HG03025 (cell line): ENCODE results near the gene ANK2.

Experiments
- ATAC-seq: cut with Tn5 transposase; IDR thresholded peaks from one replicate; pipeline ENCODE4 v1.9.1; 2021; ENCODE audit warnings: mild to moderate bottlenecking, moderate library complexity; ENCODE audit not compliant: unreplicated experiment, low FRiP score

Gene ANK2

DNA sequence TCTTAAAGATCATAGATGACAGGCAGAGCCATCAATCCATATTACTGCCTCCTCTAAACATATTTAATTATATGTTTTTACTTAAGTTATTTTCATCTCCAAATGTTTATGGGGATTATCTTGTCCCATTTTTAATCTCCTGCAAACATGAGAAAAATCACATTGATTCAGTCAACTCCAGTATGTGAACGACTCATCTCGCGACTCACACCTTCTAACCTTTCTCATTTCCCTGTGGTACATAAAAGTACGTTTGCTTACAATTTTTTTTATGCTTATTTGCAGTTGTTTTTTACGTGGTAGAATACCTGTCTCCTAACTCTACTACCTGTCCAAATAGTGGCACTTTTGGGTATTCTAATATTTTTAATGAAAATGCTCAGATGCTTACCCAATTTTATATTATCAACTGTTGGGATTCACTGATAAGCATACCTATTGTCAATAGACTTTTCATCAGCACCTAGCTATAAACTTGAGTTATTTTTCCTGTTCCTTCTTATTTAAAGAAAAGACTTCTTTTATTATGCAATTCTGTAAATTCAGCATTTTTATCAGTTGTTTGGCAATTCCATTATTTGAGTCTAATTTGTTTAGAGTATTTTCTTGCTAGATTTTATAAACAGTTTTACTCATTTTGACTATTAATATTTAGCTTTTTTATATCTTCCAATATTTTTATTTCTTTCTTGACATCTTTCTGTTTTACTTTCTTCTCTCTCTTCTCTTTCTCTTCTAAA, 276.6 kb downstream of the ANK2 start:
- ATAC-seq, result no peak

DNA sequence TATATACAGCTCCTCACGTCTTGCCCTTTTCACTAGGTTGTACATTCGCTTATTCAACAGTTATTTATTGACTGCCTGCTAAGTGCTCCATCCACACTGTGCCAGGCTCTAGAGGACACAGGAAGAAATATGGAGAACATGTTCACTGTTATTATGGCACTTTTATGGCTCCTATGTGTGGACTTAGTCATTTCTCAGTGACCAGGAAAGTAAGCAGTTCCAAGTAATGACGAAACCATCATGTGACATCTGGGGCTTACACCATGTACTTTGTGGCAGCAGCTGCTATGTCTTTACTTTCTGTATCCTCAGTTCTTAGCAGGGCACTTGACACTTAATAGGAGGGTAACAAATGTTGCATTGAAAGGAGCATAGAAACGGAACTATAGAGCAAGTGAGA, 278.0 kb downstream of the ANK2 start:
- no peak for ATAC-seq

DNA sequence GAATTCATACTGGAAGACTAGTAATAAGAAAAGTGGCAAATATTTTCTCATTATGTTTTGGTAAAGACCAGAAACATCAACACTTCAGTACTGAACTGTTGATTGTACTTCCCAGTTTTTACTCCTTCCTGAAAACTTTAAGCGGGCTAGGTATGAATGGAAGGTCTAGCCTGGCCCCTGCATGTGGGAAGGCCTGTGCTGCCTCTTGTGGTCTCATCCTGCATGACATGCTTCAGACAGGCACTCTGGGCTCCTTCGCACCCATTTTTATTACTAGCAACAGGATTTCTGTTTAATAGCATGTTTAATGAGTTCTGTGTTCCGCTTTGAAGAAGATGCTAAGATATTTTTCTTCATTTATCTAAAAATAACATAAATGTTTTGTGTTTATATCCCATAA, 279.1 kb downstream of the ANK2 start:
- no peak for ATAC-seq

DNA sequence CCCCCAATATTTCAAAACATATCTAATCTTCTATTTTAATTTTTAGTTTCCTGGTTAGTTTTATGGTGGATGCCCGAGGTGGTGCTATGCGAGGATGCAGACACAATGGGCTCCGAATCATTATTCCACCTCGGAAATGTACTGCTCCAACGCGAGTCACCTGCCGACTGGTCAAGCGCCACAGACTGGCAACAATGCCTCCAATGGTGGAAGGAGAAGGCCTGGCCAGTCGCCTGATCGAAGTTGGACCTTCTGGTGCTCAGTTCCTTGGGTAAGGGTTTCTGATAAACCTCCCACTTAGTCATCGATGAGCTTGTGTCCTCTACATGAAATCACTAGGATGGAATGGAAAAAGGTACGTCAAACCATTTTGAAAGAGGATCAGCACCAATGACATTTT, 280.7 kb downstream of the ANK2 start:
- no peak for ATAC-seq

DNA sequence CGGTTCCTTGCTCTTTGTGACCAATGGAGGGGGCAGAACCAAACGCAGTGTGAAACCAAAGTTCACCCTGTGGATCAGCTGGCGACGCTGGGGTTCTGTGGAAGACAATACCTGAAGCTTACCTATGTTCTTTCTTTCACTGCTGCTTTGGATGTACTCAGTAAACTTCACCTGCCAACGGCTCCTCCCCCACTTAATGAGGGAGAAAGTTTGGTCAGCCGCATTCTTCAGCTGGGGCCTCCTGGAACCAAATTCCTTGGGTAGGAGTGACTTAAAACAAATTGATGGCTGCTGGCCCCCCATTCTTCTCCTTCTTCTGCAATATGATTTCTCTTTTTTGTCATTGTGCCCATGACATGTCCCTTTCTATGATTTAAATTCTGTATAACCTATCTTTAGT, 282.4 kb downstream of the ANK2 start:
- no peak for ATAC-seq

DNA sequence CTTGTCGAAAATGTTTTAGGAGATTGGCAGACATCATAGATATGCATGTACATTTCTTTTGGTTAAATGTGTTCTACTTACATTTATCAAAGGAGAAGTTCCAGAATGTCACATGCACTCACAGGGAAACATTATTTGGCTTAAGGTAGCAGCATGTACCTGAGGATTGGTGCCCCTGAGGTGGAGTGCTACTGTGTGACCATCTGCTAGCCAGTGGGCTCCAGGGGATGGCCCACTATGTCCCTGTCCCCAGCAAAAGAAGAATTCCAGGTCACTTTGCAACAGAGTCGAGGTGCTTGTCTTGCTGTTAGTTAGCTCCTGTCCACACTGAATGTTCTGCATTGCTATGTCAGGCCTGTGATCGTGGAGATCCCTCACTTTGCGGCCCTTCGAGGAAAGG, 283.2 kb downstream of the ANK2 start:
- no peak for ATAC-seq

DNA sequence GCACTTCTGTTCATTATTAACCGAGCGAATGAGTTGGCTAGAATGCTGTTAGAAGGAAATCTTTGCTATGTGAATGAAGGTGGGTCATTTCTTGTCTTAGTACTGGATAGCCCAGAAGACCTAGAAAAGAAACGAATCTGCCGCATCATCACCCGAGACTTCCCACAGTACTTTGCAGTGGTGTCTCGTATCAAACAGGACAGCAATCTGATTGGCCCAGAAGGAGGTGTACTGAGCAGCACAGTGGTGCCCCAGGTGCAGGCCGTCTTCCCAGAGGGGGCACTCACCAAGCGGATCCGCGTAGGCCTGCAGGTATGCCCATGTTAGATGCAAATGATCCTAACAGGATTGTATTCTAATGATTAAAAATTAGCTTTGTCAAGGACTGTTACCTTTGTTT, 286.3 kb downstream of the ANK2 start:
- no peak for ATAC-seq

DNA sequence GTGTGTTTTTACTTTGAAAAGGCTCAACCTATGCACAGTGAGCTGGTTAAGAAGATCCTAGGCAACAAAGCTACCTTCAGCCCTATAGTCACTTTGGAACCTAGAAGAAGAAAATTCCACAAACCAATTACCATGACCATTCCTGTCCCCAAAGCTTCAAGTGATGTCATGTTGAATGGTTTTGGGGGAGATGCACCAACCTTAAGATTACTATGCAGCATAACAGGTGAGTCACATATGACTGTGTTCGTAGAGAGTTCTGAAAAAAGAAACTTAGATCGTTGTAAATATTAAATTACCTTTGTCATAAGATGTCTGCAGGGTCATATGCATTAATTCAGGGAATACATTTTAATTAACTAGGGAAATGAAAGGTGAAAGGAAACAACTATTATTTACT, 287.1 kb downstream of the ANK2 start:
- no peak for ATAC-seq

DNA sequence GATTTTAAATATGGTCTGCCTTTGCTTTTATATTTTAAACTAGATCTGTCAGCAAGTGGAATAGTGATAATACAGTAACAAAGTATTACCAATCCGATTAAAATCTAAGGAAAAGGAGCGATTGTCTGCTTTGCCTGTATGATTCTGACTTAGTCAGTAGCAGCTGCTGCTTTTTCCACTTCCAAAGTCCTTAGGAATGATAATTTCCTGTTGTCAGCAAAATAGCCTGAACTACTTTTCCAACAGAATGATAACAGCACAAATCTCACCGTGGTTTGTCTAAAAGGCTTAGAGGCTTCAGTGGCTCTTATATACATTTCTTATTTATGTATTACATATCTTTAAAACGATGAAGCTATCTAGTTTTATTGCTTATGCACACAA, 290.0 kb downstream of the ANK2 start:
- no peak for ATAC-seq

DNA sequence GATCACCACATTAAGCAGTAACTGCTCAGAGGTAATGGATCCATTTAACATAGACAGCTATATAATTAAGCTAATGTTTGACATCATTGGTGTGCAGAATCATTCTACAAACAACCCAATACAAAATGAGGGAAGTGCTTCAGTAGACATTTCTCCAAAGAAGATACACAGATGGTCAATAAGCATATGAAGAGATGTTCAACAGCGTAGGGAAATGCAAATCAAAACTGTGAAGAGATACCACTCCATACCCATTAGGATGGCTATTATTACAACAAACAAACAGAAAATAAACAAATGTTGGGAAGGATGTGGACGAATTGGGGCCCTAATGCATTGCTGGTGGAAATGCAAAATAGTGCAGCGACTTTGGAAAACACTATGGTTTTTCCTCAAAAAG, 294.6 kb downstream of the ANK2 start:
- no peak for ATAC-seq

DNA sequence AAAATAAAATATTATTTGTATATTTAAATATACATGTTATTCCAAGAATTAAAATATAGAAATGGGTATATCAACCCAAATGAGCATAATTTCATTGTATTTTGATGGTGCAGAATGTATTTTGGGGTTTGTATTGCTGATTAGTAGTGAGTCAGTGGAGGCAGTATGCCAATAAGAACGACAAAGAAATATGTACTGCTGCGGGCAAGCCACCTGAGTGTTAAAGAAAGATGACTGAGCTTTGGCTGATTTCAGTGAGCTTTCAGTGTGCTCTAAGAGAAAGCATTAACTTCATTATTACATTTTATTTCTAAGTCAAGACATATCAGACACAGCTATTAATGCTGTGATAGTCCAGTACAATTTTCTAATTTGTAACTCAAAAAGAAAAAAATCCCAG, 297.8 kb downstream of the ANK2 start:
- no peak for ATAC-seq

DNA sequence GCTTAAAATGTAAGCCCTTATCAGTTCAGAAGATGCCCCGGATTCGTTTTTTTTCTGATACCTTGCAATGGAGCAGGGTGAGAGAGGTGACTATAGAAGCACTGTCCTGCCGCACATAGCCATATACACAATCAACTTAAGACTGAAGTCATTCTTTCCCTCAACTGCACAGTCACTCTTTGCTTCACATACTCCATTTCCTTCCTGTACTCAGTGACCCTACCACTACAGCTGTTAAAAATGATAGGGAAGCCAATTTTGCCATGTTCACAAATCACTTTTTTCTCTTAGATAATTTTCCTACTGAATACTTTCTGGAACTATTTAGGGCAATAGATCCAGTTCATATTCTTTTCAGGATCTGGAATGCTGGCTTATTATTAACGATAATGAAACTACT, 300.0 kb downstream of the ANK2 start:
- ATAC-seq, result no peak

DNA sequence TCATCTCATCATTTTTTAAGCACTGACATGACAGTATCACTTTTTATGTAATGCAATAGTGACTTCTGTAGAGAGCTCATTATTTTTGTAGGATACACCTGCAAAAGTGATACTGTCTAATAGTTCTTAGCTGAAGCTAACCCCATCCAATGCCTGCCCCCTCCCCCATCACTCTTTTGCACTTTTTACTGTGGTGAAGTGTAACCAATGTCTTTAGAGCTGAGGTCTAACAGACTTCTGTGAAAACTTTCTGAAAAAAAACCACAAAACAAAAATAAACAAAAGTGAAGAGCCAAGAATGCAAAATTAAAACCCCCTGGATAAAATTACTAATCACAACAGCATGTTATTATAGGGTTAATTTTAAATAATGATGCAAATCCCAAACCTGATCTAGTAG, 301.1 kb downstream of the ANK2 start:
- ATAC-seq, result no peak

DNA sequence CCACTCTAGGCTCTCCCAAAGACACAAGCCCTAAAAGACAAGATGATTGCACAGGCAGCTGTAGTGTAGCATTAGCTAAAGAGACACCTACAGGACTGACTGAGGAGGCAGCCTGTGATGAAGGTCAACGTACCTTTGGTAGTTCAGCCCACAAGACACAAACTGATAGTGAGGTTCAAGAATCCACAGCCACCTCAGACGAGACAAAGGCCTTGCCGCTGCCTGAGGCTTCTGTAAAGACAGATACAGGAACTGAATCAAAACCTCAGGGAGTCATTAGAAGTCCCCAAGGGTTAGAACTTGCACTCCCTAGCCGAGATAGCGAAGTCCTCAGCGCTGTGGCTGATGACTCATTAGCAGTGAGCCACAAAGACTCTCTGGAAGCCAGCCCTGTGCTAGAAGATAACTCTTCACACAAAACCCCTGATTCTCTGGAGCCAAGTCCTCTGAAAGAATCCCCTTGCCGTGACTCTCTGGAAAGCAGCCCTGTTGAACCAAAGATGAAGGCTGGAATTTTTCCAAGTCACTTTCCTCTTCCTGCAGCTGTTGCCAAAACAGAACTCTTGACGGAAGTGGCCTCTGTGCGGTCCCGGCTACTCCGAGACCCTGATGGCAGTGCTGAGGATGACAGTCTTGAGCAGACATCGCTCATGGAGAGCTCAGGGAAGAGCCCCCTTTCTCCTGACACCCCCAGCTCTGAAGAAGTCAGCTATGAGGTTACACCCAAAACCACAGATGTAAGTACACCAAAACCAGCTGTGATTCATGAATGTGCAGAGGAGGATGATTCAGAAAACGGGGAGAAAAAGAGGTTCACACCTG, 306.3 kb downstream of the ANK2 start:
- ATAC-seq, result peak; percentile 97

DNA sequence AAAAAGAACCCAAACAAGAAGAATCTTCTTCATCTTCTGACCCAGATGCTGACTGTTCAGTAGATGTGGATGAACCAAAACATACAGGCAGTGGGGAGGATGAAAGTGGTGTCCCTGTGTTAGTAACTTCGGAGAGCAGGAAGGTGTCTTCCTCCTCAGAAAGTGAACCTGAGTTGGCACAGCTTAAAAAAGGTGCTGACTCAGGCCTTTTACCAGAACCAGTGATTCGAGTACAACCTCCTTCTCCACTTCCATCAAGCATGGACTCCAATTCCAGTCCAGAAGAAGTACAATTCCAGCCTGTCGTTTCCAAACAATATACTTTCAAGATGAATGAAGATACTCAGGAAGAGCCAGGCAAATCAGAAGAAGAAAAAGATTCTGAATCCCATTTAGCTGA, 307.0 kb downstream of the ANK2 start:
- ATAC-seq, result no peak

DNA sequence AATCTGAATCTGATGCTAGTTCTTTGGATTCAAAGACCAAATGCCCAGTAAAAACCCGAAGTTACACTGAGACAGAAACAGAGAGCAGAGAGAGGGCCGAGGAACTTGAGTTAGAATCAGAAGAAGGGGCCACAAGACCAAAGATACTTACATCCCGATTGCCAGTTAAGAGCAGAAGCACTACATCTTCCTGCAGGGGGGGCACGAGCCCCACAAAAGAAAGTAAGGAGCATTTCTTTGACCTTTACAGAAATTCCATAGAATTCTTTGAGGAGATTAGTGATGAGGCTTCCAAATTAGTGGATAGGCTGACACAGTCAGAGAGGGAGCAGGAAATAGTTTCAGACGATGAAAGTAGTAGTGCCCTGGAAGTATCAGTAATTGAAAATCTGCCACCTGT, 309.3 kb downstream of the ANK2 start:
- no peak for ATAC-seq

DNA sequence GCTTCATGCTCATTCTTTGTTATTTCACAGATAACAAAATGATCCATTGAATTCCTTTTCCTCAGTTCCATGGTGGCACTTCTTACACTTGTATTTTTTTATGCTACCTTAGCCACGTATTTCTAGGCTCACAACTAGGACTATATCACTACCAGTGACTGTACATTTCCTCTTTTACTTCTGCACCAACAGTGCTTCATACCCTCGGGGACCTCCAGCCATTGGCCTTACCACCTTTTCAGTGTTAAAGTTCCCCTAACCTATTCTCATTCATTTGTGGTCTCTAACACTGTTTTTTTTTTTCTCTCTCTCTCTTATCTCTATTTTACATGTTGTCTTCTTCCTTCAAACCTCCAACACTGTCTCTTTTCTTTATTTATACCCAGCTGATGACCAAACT, 315.9 kb downstream of the ANK2 start:
- no peak for ATAC-seq

DNA sequence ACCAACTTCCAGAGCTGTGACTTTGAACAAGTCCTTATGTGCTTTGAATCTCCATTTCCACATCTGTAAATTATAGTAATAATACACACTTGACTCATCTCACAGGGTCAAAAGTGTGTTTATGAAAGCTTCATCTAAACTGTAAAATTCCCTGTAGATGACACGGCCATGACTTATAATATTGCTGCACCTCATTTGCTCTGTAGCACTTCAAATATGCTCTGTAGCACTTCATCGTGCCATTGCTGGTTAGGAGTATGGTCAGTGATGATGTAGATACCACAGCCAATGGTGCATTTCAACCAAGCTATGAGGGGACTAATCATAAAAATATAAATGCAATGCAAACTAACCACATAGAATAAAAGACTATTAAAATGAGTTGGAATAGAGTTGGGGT, 318.6 kb downstream of the ANK2 start:
- no peak for ATAC-seq

DNA sequence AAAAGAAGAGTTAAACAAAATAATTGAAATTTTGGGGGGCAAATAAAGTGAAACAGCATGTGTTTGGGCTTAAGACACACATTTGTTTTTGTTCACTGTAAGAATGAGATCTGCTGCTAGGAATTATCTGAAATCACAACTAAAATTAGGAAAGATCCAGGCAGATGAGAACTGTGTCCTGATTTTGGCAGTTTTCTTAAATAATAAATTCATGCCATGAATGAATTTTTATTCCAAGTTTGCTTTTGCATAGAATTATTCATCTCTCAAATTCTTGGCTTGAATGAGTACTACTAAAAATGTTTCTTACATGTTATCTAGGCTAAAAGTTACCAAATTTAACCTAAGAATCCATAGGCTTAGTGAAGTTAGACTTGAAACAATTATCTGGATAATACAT, 321.7 kb downstream of the ANK2 start:
- no peak for ATAC-seq

DNA sequence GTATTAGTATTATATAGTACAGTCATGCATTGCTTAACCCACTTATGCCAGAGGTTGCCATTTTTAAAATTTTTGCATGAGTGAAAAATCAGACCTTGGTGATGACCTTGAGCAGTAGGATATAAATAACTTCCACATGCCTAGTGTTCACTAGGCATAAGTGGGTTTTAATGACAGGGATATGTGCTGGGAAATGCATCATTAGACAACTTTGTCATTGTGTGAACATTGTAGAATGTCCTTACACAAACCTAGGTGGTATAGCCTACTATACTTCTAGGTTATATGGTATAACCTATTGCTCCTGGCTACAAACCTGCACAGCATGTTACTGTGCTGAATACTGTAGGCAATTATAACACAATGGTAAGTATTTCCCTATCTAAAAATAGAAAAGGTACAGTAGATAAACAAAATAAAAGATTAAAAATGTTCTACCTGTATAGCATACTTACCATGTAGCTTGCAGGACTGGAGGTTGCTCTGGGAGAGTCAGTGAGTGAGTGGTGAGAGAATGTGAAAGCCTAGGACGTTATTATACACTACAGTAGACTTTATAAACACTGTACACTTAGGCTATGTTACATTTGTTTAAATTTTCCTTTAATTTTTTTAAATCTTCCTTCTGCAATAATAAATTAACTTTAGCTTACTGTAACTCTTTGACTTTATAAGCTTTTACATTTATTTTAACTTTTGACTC, 326.7 kb downstream of the ANK2 start:
- no peak for ATAC-seq

DNA sequence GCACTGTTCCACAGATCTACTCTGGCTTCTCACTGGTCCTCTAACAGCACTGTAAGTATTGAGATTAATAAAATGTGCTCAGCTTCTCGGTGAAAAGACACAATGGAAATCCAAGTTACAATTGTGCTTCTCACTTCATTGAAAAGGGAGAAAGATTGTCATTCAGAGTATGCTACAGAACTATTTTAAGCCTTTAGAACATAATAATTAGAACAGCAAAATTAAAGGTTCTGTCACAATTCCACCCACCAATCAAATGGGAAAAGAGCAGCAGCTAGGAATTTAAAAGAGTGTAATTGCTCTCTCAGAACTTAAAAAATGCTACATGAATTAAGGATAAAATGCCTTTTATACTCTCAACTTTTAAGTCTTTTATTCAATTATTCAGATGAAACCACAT, 329.4 kb downstream of the ANK2 start:
- ATAC-seq, result no peak

DNA sequence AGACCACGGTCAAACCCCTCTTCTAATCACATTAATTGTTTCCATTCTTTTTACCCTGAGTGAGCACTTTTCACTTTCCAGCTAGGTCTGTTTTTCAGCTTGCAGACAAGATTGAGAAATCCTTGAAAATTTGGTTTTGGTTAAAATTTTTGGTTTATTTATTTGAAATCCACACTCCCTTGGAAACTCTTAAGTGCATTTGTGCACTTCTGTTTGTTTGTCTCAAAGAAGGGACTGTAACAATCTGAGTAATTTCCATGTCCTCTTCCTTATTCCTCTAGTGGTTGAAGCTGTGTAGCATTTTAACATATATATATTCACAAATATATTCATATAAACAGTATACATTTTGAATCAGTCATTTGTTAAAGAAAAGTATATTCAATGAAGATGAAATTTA, 333.3 kb downstream of the ANK2 start:
- no peak for ATAC-seq
